HepG2 (cell line): Measurements from ENCODE around the gene THOC6. TPM values are rescaled to one million over a fixed set of nuclear protein-coding genes. Genes with fewer than 3 reads are reported as not detected.
A peak's percentile ranks its signal among the peaks of the same experiment; 100 is the strongest.

Experiments used
- CAMTA2 ChIP-seq: sonication (generic); formaldehyde crosslinking; IDR thresholded peaks from 2 replicates; pipeline ENCODE4 v1.4.0; 2020; ENCODE audit warnings: mild to moderate bottlenecking, missing genetic modification reagents, borderline replicate concordance
- CSRNP1 ChIP-seq: sonication (generic); formaldehyde crosslinking; IDR thresholded peaks from 2 replicates; pipeline ENCODE4 v1.8.1; 2023; ENCODE audit warnings: mild to moderate bottlenecking, missing genetic modification reagents
- HDAC1 ChIP-seq: sonication (generic); formaldehyde crosslinking; IDR thresholded peaks from 2 replicates; pipeline ENCODE4 v1.5.1; 2020; ENCODE audit warnings: mild to moderate bottlenecking, missing genetic modification reagents
- HIVEP1 ChIP-seq: sonication (generic); formaldehyde crosslinking; IDR thresholded peaks from 2 replicates; pipeline ENCODE4 v1.4.0; 2020; ENCODE audit warnings: mild to moderate bottlenecking, missing genetic modification reagents
- HNF4G ChIP-seq, 2 experiments: sonication (generic) in 1 of 2; formaldehyde crosslinking in 1 of 2; IDR thresholded peaks; 2 replicates each; pipeline versions ENCODE4 v1.4.0 to v1.6.1; 2011 to 2020; ENCODE audit warnings: borderline replicate concordance in 2 of 2, low read depth in 2 of 2, mild to moderate bottlenecking in 2 of 2, low read length in 1 of 2, missing genetic modification reagents in 1 of 2, moderate library complexity in 1 of 2
- LCORL ChIP-seq, 2 experiments: fragments of 450-650 bp in 1 of 2; sonication (generic) in 1 of 2; formaldehyde crosslinking in 1 of 2; IDR thresholded peaks; 2 replicates each; pipeline versions ENCODE4 v1.5.0 to v1.6.1; 2017 to 2020; ENCODE audit warnings: antibody characterized with exemption in 1 of 2, missing genetic modification reagents in 1 of 2
- MXD3 ChIP-seq: IDR thresholded peaks from 2 replicates; pipeline ENCODE4 v1.6.1; 2016; ENCODE audit warnings: mild to moderate bottlenecking, missing biosample characterization, missing genetic modification reagents
- NFRKB ChIP-seq: fragments of 450-650 bp; IDR thresholded peaks from 2 replicates; pipeline ENCODE4 v1.6.1; 2017
- NFYB ChIP-seq: sonication (generic); formaldehyde crosslinking; IDR thresholded peaks from 2 replicates; pipeline ENCODE4 v1.4.0; 2020; ENCODE audit warnings: missing genetic modification reagents
- PAX8 ChIP-seq: sonication (generic); formaldehyde crosslinking; IDR thresholded peaks from 2 replicates; pipeline ENCODE4 v1.8.0; 2022; ENCODE audit warnings: mild to moderate bottlenecking, missing genetic modification reagents, borderline replicate concordance
- SRSF1 ChIP-seq: fragments of 200-400 bp; formaldehyde crosslinking; optimal IDR thresholded peaks from 2 replicates; pipeline ENCODE3; 2017; ENCODE audit warnings: mild to moderate bottlenecking, low read depth, low read length, moderate library complexity
- TCF12 ChIP-seq, 2 experiments: fragments of 450-650 bp in 1 of 2; sonication (generic) in 1 of 2; formaldehyde crosslinking in 1 of 2; IDR thresholded peaks; 2 replicates each; pipeline versions ENCODE4 v1.6.1 to v1.8.0; 2017 to 2022; ENCODE audit warnings: antibody characterized with exemption in 1 of 2, mild to moderate bottlenecking in 1 of 2, missing genetic modification reagents in 1 of 2, moderate library complexity in 1 of 2
- THAP11 ChIP-seq: IDR thresholded peaks from 2 replicates; pipeline ENCODE4 v1.6.1; 2016; ENCODE audit warnings: missing biosample characterization, missing genetic modification reagents
- ZC3H13 ChIP-seq: sonication (generic); formaldehyde crosslinking; IDR thresholded peaks from 2 replicates; pipeline ENCODE4 v1.8.1; 2023; ENCODE audit warnings: mild to moderate bottlenecking, missing genetic modification reagents, moderate library complexity
- ZFP37 ChIP-seq: sonication (generic); formaldehyde crosslinking; IDR thresholded peaks from 2 replicates; pipeline ENCODE4 v1.4.0; 2020; ENCODE audit warnings: missing genetic modification reagents, borderline replicate concordance
- ZHX2 ChIP-seq, 2 experiments: sonication (generic) in 1 of 2; formaldehyde crosslinking in 1 of 2; IDR thresholded peaks; 2 replicates each; pipeline versions ENCODE4 v1.6.1 to v1.9.0; 2014 to 2022; ENCODE audit warnings: antibody characterized with exemption in 1 of 2, borderline replicate concordance in 1 of 2, inconsistent platforms in 1 of 2, low read depth in 1 of 2, missing genetic modification reagents in 1 of 2
- ZMYM4 ChIP-seq: sonication (generic); formaldehyde crosslinking; IDR thresholded peaks from 2 replicates; pipeline ENCODE4 v1.8.1; 2023; ENCODE audit warnings: mild to moderate bottlenecking, missing genetic modification reagents
- ZNF282 ChIP-seq: fragments of 450-650 bp; IDR thresholded peaks from 2 replicates; pipeline ENCODE4 v1.6.1; 2018; ENCODE audit not compliant: partially characterized antibody
- ZNF317 ChIP-seq: sonication (generic); formaldehyde crosslinking; IDR thresholded peaks from 2 replicates; pipeline ENCODE4 v1.5.0; 2020; ENCODE audit warnings: mild to moderate bottlenecking, missing genetic modification reagents
- ZNF343 ChIP-seq: sonication (generic); formaldehyde crosslinking; IDR thresholded peaks from 2 replicates; pipeline ENCODE4 v1.4.0; 2020; ENCODE audit warnings: mild to moderate bottlenecking, missing genetic modification reagents
- ZNF556 ChIP-seq: sonication (generic); formaldehyde crosslinking; IDR thresholded peaks from 2 replicates; pipeline ENCODE4 v1.4.0; 2020; ENCODE audit warnings: mild to moderate bottlenecking, missing genetic modification reagents, borderline replicate concordance
- polyA plus RNA-seq, 8 experiments: library from polyadenylated mRNA; depleted of rRNA in 3 of 8; stranded (reverse) in 7 of 8; unstranded in 1 of 8; fragments of >200 nt; fragmentation: Illumina TruSeq in 4 of 8; extraction: Trizol in 4 of 8; gene quantifications; 2 replicates each; pipeline versions ENCODE4 v1.2.1 to v1.2.3, GENCODE V29; 2011 to 2016; ENCODE audit warnings: low read depth in 4 of 8, missing spikeins in 1 of 8, mixed read lengths in 1 of 8; ENCODE audit not compliant: insufficient read depth in 1 of 8
- total RNA-seq, 5 experiments: library from RNA; depleted of rRNA; stranded (reverse); fragments of >200 nt; fragmentation: Illumina TruSeq; extraction: Trizol; gene quantifications; 2 replicates each; pipeline ENCODE4 v1.2.3, GENCODE V29; 2016; ENCODE audit warnings: low read depth in 1 of 5

THOC6 gene
- total and polyA plus RNA-seq, 2 of the 13 experiments (the other 11 are each of a cell fraction or from before 2014, with no cell fraction given), result 32.1 to 37.0 TPM

GRCh38 chr16:3059041-3059722 lies 35.3 kb downstream of the THOC6 start (continued):
- TF ChIP-seq LCORL (IDR thresholded peaks at IDR 0.05), result no peak
- TF ChIP-seq LCORL (CRISPR knock-in tag; IDR thresholded peaks at IDR 0.05), result peak; percentile 89
- TF ChIP-seq TCF12 (IDR thresholded peaks at IDR 0.05), result no peak
- TF ChIP-seq TCF12 (CRISPR knock-in tag; IDR thresholded peaks at IDR 0.05), result 0 out of 2 replicates have a peak, but pooled peaks have one; percentile 42
- no peak for TF ChIP-seq HIVEP1 (CRISPR knock-in tag)
- TF ChIP-seq HNF4G (IDR thresholded peaks at IDR 0.05; ENCODE audit: borderline replicate concordance, low read depth, low read length), result no peak
- TF ChIP-seq HNF4G (CRISPR knock-in tag; IDR thresholded peaks at IDR 0.05; ENCODE audit: borderline replicate concordance, low read depth), result peak; percentile 60; the same call in 1 of the 2 replicates
- TF ChIP-seq PAX8 (CRISPR knock-in tag), result no peak
- no peak for TF ChIP-seq ZHX2 (IDR thresholded peaks at IDR 0.05; ENCODE audit: low read depth)
- TF ChIP-seq ZHX2 (CRISPR knock-in tag; IDR thresholded peaks at IDR 0.05; ENCODE audit: borderline replicate concordance), result no peak
- TF ChIP-seq CSRNP1 (CRISPR knock-in tag), result no peak
- no peak for TF ChIP-seq NFRKB
- peak; percentile 30; the same call in 1 of the 2 replicates for TF ChIP-seq CAMTA2
- TF ChIP-seq ZNF556, result peak; percentile 90
- no peak; the same call in 1 of the 2 replicates for TF ChIP-seq NFYB (CRISPR knock-in tag)
- peak; percentile 66; the same call in 1 of the 2 replicates for TF ChIP-seq ZC3H13
- peak; percentile 47; the same call in 1 of the 2 replicates for TF ChIP-seq ZNF343 (CRISPR knock-in tag)
- peak; percentile 62 for TF ChIP-seq THAP11 (CRISPR knock-in tag)
- TF ChIP-seq ZMYM4 (CRISPR knock-in tag), result peak; percentile 70; the same call in 1 of the 2 replicates
- peak; percentile 85 for TF ChIP-seq SRSF1
- peak; percentile 82; the same call in 1 of the 2 replicates for TF ChIP-seq MXD3 (CRISPR knock-in tag)
- no peak for TF ChIP-seq ZFP37 (CRISPR knock-in tag)
- TF ChIP-seq ZNF317 (CRISPR knock-in tag), result peak; percentile 48; the same call in 1 of the 2 replicates
- no peak for TF ChIP-seq ZNF282
- TF ChIP-seq HDAC1, result no peak; the same call in 1 of the 2 replicates
